ENCODE measurements around the gene ATXN1. TPM values are rescaled to one million over a fixed set of nuclear protein-coding genes. Genes with fewer than 3 reads are reported as not detected.

ATXN1 gene
- total RNA-seq, 5 donors from 2014 or later (not counting 1 experiment from before 2014, with no cell fraction given), result 65.1 to 101 (median 77.5) TPM

DNA sequence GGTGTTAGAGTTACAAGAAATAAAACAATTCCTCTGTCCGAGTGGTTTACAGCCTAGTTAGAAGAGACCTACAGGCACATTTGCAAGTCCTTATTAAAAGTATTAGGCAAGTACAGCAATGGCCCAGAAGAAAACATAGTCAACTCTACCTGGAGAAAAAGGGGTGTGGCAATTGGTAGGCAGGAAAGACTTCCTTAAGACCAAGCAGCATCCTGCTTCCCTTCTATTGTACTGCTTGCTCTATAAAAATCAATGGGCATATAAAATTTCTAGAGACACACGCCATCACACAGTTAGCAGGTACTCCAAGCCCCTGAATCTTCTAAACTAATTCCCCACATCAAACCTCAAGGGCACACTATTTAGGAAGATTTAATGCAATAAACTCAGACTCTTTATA, 185.6 kb downstream of the ATXN1 start:
- peaks cover 0 to under 1% of the 10 kb centered on the region in 2 donors for H3K36me3 ChIP-seq (ENCODE audit: control insufficient read depth in 2 of 2, extremely low read depth in 1 of 2, insufficient read depth in 1 of 2, low read length in 1 of 2)
- no peak overlapping the region for H3K27ac ChIP-seq (ENCODE audit: low read length)
- H3K4me3 ChIP-seq (ENCODE audit: control insufficient read depth in 1 of 2, extremely low read depth in 1 of 2, low read length in 1 of 2), result no peak overlapping the region
- no CpG with 5 or more reads among the region's 2 CpGs for WGBS (ENCODE audit: insufficient coverage)
- H3K27ac Mint-ChIP-seq, result no peak overlapping the region
- H3K27me3 Mint-ChIP-seq, result no peaks in the 10 kb centered on the region
- H3K4me3 Mint-ChIP-seq, result no peak overlapping the region
- peaks cover 6 to 23% (median 7%) of the 10 kb centered on the region in 3 donors for H3K4me1 Mint-ChIP-seq
- no peaks in the 10 kb centered on the region for H3K9me3 Mint-ChIP-seq
- ATAC-seq (replicated peaks in 1 of 4) (no peak), DNase-seq (no peak)
- POLR2A ChIA-PET, result interaction anchor here in 1 of 2 donors (0.6 to 0.7 kb wide), 2 partner anchors 17 to 124 kb away, joined by 4 read pairs; no protein-coding TSS in a partner anchor
- CTCF ChIA-PET, result interaction anchor here in 1 of 2 donors (0.6 kb wide), 1 partner anchor 243 kb away, joined by 4 read pairs; no protein-coding TSS in a partner anchor
- H3K27me3 ChIP-seq (replicated peaks in 1 of 2; ENCODE audit: control insufficient read depth in 2 of 2, extremely low read depth in 1 of 2, insufficient read depth in 2 of 2, low read length in 1 of 2), result no peaks in the 10 kb centered on the region
- no peaks in the 10 kb centered on the region for H3K9me3 ChIP-seq
- H3K36me3 Mint-ChIP-seq, result peaks cover 49% of the 10 kb centered on the region
- H3K4me1 ChIP-seq (ENCODE audit: control insufficient read depth in 1 of 2, extremely low read depth in 1 of 2, insufficient read depth in 2 of 2, low read length in 2 of 2), result no peaks in the 10 kb centered on the region

DNA sequence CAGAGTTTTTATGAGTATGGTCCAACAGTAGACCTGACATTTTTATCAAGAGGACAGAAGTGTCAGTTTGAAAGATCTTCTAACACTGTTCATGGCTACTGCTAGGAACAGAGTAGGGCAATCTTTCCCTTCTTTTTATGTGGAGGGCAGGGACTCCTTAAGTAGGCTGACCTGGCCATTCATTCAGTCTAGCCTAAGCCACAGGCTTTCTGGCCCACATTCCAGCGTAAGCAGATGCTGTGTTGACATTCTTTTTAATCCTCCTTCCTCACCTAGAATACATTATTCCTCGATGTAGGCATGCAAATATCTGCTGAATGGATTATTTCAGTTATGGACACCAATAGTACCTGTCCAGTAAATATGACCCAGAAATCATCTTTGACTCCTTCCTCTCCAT, 188.3 kb downstream of the ATXN1 start:
- Mint-ChIP-seq H3K9me3 (no peaks in the 10 kb centered on the region), H3K4me1 (peaks cover 6 to 28% (median 8%) of the 10 kb centered on the region in 3 donors), H3K36me3 (peaks cover 44% of the 10 kb centered on the region), H3K27me3 (no peaks in the 10 kb centered on the region), H3K4me3 (no peak overlapping the region), H3K27ac (no peak overlapping the region)
- no peaks in the 10 kb centered on the region for H3K4me1 ChIP-seq (ENCODE audit: control insufficient read depth in 1 of 2, extremely low read depth in 1 of 2, insufficient read depth in 2 of 2, low read length in 2 of 2)
- H3K4me3 ChIP-seq (ENCODE audit: control insufficient read depth in 1 of 2, extremely low read depth in 1 of 2, low read length in 1 of 2), result no peak overlapping the region
- no peaks in the 10 kb centered on the region for H3K36me3 ChIP-seq (ENCODE audit: control insufficient read depth in 2 of 2, extremely low read depth in 1 of 2, insufficient read depth in 1 of 2, low read length in 1 of 2)
- WGBS (ENCODE audit: insufficient coverage), result no CpG with 5 or more reads among the region's 2 CpGs
- no peaks in the 10 kb centered on the region for H3K9me3 ChIP-seq
- ATAC-seq (replicated peaks in 1 of 4) (no peak), DNase-seq (no peak)
- ChIA-PET CTCF (no interaction called here), POLR2A (no interaction called here)
- no peak overlapping the region for H3K27ac ChIP-seq (ENCODE audit: low read length)
- no peaks in the 10 kb centered on the region for H3K27me3 ChIP-seq (replicated peaks in 1 of 2; ENCODE audit: control insufficient read depth in 2 of 2, extremely low read depth in 1 of 2, insufficient read depth in 2 of 2, low read length in 1 of 2)

DNA sequence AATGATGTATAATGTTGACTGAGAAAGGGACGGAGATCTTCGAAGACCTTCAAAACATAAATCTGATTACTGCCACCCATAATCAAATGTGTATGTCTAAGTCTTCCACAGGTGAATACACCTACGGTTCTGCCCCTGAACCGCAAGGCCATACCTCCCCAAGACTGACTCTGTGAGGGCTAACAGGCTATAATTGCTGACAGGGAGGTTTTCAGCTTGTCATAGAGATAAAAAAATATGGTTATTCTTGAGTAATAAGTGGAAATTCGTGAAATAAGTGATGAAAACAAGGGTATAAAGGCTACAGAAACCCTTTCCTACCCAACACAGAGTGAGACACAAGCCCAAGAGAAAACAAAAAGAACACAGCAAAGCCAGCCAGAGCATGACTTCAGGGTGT, 188.9 kb downstream of the ATXN1 start:
- CTCF ChIA-PET, result no interaction called here

DNA sequence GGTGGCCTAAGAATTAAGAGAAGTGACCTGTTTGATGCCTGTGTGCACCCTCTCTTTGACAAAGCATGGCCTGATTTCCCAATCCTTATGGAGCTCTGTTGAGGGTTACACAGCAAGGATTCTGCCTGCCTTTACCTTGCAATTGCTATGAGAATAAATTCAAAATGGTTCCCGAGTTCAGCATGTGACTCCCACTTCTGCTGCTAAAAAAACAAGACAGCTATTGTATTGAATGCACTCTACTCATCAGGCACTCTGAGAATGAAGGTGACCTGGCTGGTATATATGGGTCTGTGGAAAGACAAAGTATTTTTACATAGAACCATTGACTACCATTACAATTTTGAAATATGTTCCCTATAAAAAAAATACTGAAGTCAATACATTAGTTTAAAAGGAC, 190.3 kb downstream of the ATXN1 start:
- DNase-seq, result no peak
- Mint-ChIP-seq H3K9me3 (no peaks in the 10 kb centered on the region), H3K36me3 (peaks cover 46% of the 10 kb centered on the region), H3K4me1 (peaks cover 6 to 25% (median 8%) of the 10 kb centered on the region in 3 donors), H3K4me3 (no peak overlapping the region), H3K27ac (no peak overlapping the region), H3K27me3 (no peaks in the 10 kb centered on the region)
- Histone ChIP-seq H3K4me1 (ENCODE audit: control insufficient read depth in 1 of 2, extremely low read depth in 1 of 2, insufficient read depth in 2 of 2, low read length in 2 of 2) (no peaks in the 10 kb centered on the region), H3K36me3 (ENCODE audit: control insufficient read depth in 2 of 2, extremely low read depth in 1 of 2, insufficient read depth in 1 of 2, low read length in 1 of 2) (no peaks in the 10 kb centered on the region), H3K27me3 (replicated peaks in 1 of 2; ENCODE audit: control insufficient read depth in 2 of 2, extremely low read depth in 1 of 2, insufficient read depth in 2 of 2, low read length in 1 of 2) (no peaks in the 10 kb centered on the region), H3K4me3 (ENCODE audit: control insufficient read depth in 1 of 2, extremely low read depth in 1 of 2, low read length in 1 of 2) (no peak overlapping the region), H3K9me3 (no peaks in the 10 kb centered on the region), H3K27ac (ENCODE audit: low read length) (no peak overlapping the region)
- WGBS (ENCODE audit: insufficient coverage), result no CpG with 5 or more reads among the region's 1 CpG
- POLR2A ChIA-PET, result interaction anchor here in 1 of 2 donors (1.0 kb wide), 1 partner anchor 23 kb away, joined by 3 read pairs; no protein-coding TSS in a partner anchor
- ATAC-seq (replicated peaks in 1 of 4), result no peak
- CTCF ChIA-PET, result no interaction called here

More for the DNA sequence above, 188.9 kb downstream of the ATXN1 start:
- POLR2A ChIA-PET, result no interaction called here
- Histone ChIP-seq H3K36me3 (ENCODE audit: control insufficient read depth in 2 of 2, extremely low read depth in 1 of 2, insufficient read depth in 1 of 2, low read length in 1 of 2) (no peaks in the 10 kb centered on the region), H3K4me3 (ENCODE audit: control insufficient read depth in 1 of 2, extremely low read depth in 1 of 2, low read length in 1 of 2) (no peak overlapping the region), H3K4me1 (ENCODE audit: control insufficient read depth in 1 of 2, extremely low read depth in 1 of 2, insufficient read depth in 2 of 2, low read length in 2 of 2) (no peaks in the 10 kb centered on the region), H3K9me3 (no peaks in the 10 kb centered on the region), H3K27me3 (replicated peaks in 1 of 2; ENCODE audit: control insufficient read depth in 2 of 2, extremely low read depth in 1 of 2, insufficient read depth in 2 of 2, low read length in 1 of 2) (no peaks in the 10 kb centered on the region), H3K27ac (ENCODE audit: low read length) (no peak overlapping the region)
- H3K4me3 Mint-ChIP-seq, result no peak overlapping the region
- H3K9me3 Mint-ChIP-seq, result no peaks in the 10 kb centered on the region
- peaks cover 6 to 28% (median 8%) of the 10 kb centered on the region in 3 donors for H3K4me1 Mint-ChIP-seq
- no CpG with 5 or more reads among the region's 5 CpGs for WGBS (ENCODE audit: insufficient coverage)
- DNase-seq (no peak), ATAC-seq (replicated peaks in 1 of 4) (no peak)
- no peaks in the 10 kb centered on the region for H3K27me3 Mint-ChIP-seq
- no peak overlapping the region for H3K27ac Mint-ChIP-seq
- peaks cover 44% of the 10 kb centered on the region for H3K36me3 Mint-ChIP-seq

DNA sequence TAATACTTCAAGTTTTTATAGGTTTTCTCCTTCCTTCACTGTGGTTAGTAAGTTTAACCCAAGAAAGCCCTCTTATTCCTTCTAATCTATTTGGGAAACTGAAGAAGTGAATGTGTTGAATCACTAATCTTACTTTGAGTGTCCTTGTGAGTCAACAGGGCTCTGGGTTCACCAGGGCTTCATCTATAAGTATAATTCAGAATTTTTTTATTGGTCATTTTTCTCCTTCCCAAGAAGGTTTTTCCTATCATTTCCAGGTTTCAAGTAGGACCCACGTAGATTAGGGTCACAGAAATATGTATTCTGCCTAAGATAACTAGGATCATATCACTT, 191.1 kb downstream of the ATXN1 start:
- no peaks in the 10 kb centered on the region for H3K9me3 ChIP-seq
- no peaks in the 10 kb centered on the region for H3K27me3 ChIP-seq (replicated peaks in 1 of 2; ENCODE audit: control insufficient read depth in 2 of 2, extremely low read depth in 1 of 2, insufficient read depth in 2 of 2, low read length in 1 of 2)
- H3K36me3 ChIP-seq (ENCODE audit: control insufficient read depth in 2 of 2, extremely low read depth in 1 of 2, insufficient read depth in 1 of 2, low read length in 1 of 2), result no peaks in the 10 kb centered on the region
- no peak for ATAC-seq (replicated peaks in 1 of 4)
- Mint-ChIP-seq H3K9me3 (no peaks in the 10 kb centered on the region), H3K36me3 (peaks cover 40% of the 10 kb centered on the region), H3K4me1 (peaks cover 6 to 20% (median 6%) of the 10 kb centered on the region in 3 donors), H3K27ac (no peak overlapping the region), H3K27me3 (no peaks in the 10 kb centered on the region), H3K4me3 (no peak overlapping the region)
- H3K4me3 ChIP-seq (ENCODE audit: control insufficient read depth in 1 of 2, extremely low read depth in 1 of 2, low read length in 1 of 2), result no peak overlapping the region
- no CpG with 5 or more reads among the region's 1 CpG for WGBS (ENCODE audit: insufficient coverage)
- POLR2A ChIA-PET, result no interaction called here
- CTCF ChIA-PET, result no interaction called here
- no peak overlapping the region for H3K27ac ChIP-seq (ENCODE audit: low read length)
- no peaks in the 10 kb centered on the region for H3K4me1 ChIP-seq (ENCODE audit: control insufficient read depth in 1 of 2, extremely low read depth in 1 of 2, insufficient read depth in 2 of 2, low read length in 2 of 2)
- no peak for DNase-seq

DNA sequence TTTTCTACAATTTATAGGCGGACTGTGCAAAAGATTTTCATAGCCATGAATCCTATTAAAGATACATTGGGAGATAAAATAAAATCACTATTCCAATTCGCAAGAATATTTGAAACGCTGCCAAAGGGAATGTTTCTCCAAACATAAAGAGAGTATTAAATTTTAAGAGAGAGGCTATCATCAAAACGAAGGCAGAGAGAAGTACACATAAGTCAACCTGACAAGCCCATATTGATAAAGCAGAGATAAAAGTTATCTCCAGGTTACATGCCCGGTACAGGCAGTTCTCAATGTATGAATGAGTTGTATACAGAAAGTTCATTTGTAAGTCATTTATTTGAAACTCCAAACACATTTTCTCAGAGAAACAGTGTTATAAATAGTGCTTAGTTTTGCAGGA, 193.1 kb downstream of the ATXN1 start:
- ATAC-seq (replicated peaks in 1 of 4) (no peak), DNase-seq (no peak)
- Histone ChIP-seq H3K36me3 (ENCODE audit: control insufficient read depth in 2 of 2, extremely low read depth in 1 of 2, insufficient read depth in 1 of 2, low read length in 1 of 2) (no peaks in the 10 kb centered on the region), H3K9me3 (no peaks in the 10 kb centered on the region), H3K27ac (ENCODE audit: low read length) (no peak overlapping the region), H3K27me3 (replicated peaks in 1 of 2; ENCODE audit: control insufficient read depth in 2 of 2, extremely low read depth in 1 of 2, insufficient read depth in 2 of 2, low read length in 1 of 2) (no peaks in the 10 kb centered on the region), H3K4me1 (ENCODE audit: control insufficient read depth in 1 of 2, extremely low read depth in 1 of 2, insufficient read depth in 2 of 2, low read length in 2 of 2) (no peaks in the 10 kb centered on the region), H3K4me3 (ENCODE audit: control insufficient read depth in 1 of 2, extremely low read depth in 1 of 2, low read length in 1 of 2) (no peak overlapping the region)
- peaks cover under 1 to 9% (median 6%) of the 10 kb centered on the region in 3 donors for H3K4me1 Mint-ChIP-seq
- no peak overlapping the region for H3K4me3 Mint-ChIP-seq
- 60% methylated on average over 1 of the region's 5 CpGs for WGBS (ENCODE audit: insufficient coverage)
- no peaks in the 10 kb centered on the region for H3K9me3 Mint-ChIP-seq
- ChIA-PET POLR2A (interaction anchor here in 1 of 2 donors (0.6 kb wide), 1 partner anchor 34 kb away, joined by 4 read pairs; no protein-coding TSS in a partner anchor), CTCF (no interaction called here)
- H3K36me3 Mint-ChIP-seq, result peaks cover 34% of the 10 kb centered on the region
- no peak overlapping the region for H3K27ac Mint-ChIP-seq
- H3K27me3 Mint-ChIP-seq, result no peaks in the 10 kb centered on the region

DNA sequence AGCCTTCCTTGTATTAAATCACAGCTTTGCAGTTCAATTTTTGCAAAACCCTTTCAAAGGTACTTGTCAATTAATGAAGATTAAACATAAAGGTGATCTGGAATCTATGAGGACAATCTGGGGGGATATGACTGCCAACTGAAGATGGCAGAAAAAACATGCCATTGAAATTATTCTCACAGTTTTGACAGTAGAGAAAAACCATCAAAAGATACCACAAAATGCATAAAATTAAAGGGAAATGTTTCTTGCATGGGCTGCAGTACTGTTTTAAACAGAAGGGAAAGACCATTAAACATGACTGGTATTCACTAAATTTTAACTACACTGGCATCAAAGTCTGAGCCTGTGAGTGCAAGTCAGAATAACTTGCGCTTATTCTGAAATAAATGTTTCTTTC, 194.2 kb downstream of the ATXN1 start:
- Mint-ChIP-seq H3K4me3 (no peak overlapping the region), H3K4me1 (peaks cover 0 to 4% (median 2%) of the 10 kb centered on the region in 3 donors), H3K27me3 (no peaks in the 10 kb centered on the region), H3K36me3 (peaks cover 26% of the 10 kb centered on the region), H3K27ac (no peak overlapping the region), H3K9me3 (no peaks in the 10 kb centered on the region)
- ATAC-seq (replicated peaks in 1 of 4) (no peak), DNase-seq (no peak)
- no peaks in the 10 kb centered on the region for H3K9me3 ChIP-seq
- no peak overlapping the region for H3K4me3 ChIP-seq (ENCODE audit: control insufficient read depth in 1 of 2, extremely low read depth in 1 of 2, low read length in 1 of 2)
- no peak overlapping the region for H3K27ac ChIP-seq (ENCODE audit: low read length)
- H3K4me1 ChIP-seq (ENCODE audit: control insufficient read depth in 1 of 2, extremely low read depth in 1 of 2, insufficient read depth in 2 of 2, low read length in 2 of 2), result no peaks in the 10 kb centered on the region
- no peaks in the 10 kb centered on the region for H3K36me3 ChIP-seq (ENCODE audit: control insufficient read depth in 2 of 2, extremely low read depth in 1 of 2, insufficient read depth in 1 of 2, low read length in 1 of 2)
- WGBS (ENCODE audit: insufficient coverage), result no CpG with 5 or more reads among the region's 1 CpG
- ChIA-PET CTCF (no interaction called here), POLR2A (no interaction called here)
- no peaks in the 10 kb centered on the region for H3K27me3 ChIP-seq (replicated peaks in 1 of 2; ENCODE audit: control insufficient read depth in 2 of 2, extremely low read depth in 1 of 2, insufficient read depth in 2 of 2, low read length in 1 of 2)
